H4 (cell line): ENCODE data around the gene LTA. TPM values are rescaled to one million over a fixed set of nuclear protein-coding genes. Genes with fewer than 3 reads are reported as not detected.

Experiments used
- total RNA-seq: library from RNA; depleted of rRNA; stranded (reverse); fragments of >200 nt; shearing (Covaris generic); gene quantifications from 2 replicates; pipeline ENCODE4 v1.2.3, GENCODE V29; 2014; rRNA removed

Gene LTA
- total RNA-seq, 1 experiment from 2014 or later = not detected

Other genes with a start within 250 kb of the LTA start
- 512 and 677 TPM in 2 replicates for gene HLA-B, start 215.1 kb upstream of the LTA start, total RNA-seq
- 65.8 and 75.4 TPM in 2 replicates for gene MICA, start 168.7 kb upstream of the LTA start, total RNA-seq
- gene MICB, start 74.1 kb upstream of the LTA start, total RNA-seq = 12.2 and 14.5 TPM in 2 replicates
- not detected in 2 replicates for gene MCCD1, start 43.3 kb upstream of the LTA start, total RNA-seq
- gene DDX39B, start 30.3 kb upstream of the LTA start, total RNA-seq = 580 and 595 TPM in 2 replicates
- gene ATP6V1G2, start 25.7 kb upstream of the LTA start, total RNA-seq = 0.60 TPM in 1 of 2 replicates, not detected in the other
- gene NFKBIL1, start 24.7 kb upstream of the LTA start, total RNA-seq = 12.9 and 13.6 TPM in 2 replicates
- gene TNF, start 3.3 kb downstream of the LTA start, total RNA-seq = not detected in 2 replicates
- not detected in 2 replicates for gene LTB, start 10.1 kb downstream of the LTA start, total RNA-seq
- not detected in 2 replicates for gene LST1, start 14.0 kb downstream of the LTA start, total RNA-seq
- gene NCR3, start 20.7 kb downstream of the LTA start, total RNA-seq = not detected in 2 replicates
- gene AIF1, start 42.9 kb downstream of the LTA start, total RNA-seq = not detected in 2 replicates
- gene PRRC2A, start 48.4 kb downstream of the LTA start, total RNA-seq = 26.2 and 36.1 TPM in 2 replicates
- 122 and 138 TPM in 2 replicates for gene BAG6, start 80.4 kb downstream of the LTA start, total RNA-seq
- 0.91 and 1.1 TPM in 2 replicates for gene APOM, start 83.6 kb downstream of the LTA start, total RNA-seq
- gene C6orf47, start 88.5 kb downstream of the LTA start, total RNA-seq = 19.3 and 20.8 TPM in 2 replicates
- 13.4 and 15.9 TPM in 2 replicates for gene GPANK1, start 92.7 kb downstream of the LTA start, total RNA-seq
- 443 and 553 TPM in 2 replicates for gene CSNK2B, start 93.8 kb downstream of the LTA start, total RNA-seq
- not detected in 2 replicates for gene LY6G5B, start 97.7 kb downstream of the LTA start, total RNA-seq
- 0.97 TPM in 1 of 2 replicates, not detected in the other for gene LY6G5C, start 108.8 kb downstream of the LTA start, total RNA-seq
- 28.0 and 34.6 TPM in 2 replicates for gene ABHD16A, start 131.0 kb downstream of the LTA start, total RNA-seq
- gene LY6G6F, start 134.6 kb downstream of the LTA start, total RNA-seq = not detected in 2 replicates
- not detected in 2 replicates for gene LY6G6D, start 143.1 kb downstream of the LTA start, total RNA-seq
- not detected in 2 replicates for gene LY6G6C, start 149.5 kb downstream of the LTA start, total RNA-seq
- not detected in 2 replicates for gene MPIG6B, start 151.1 kb downstream of the LTA start, total RNA-seq
- 75.2 and 101 TPM in 2 replicates for gene DDAH2, start 157.0 kb downstream of the LTA start, total RNA-seq
- gene CLIC1, start 164.2 kb downstream of the LTA start, total RNA-seq = 710 and 730 TPM in 2 replicates
- gene MSH5, start 167.7 kb downstream of the LTA start, total RNA-seq = 5.3 and 10.8 TPM in 2 replicates
- gene SAPCD1, start 190.4 kb downstream of the LTA start, total RNA-seq = 0.21 and 2.8 TPM in 2 replicates
- gene VWA7, start 205.0 kb downstream of the LTA start, total RNA-seq = 0.37 and 2.2 TPM in 2 replicates
- gene VARS1, start 223.5 kb downstream of the LTA start, total RNA-seq = 37.3 and 37.5 TPM in 2 replicates
- gene LSM2, start 234.7 kb downstream of the LTA start, total RNA-seq = 108 and 123 TPM in 2 replicates
- gene HSPA1L, start 243.0 kb downstream of the LTA start, total RNA-seq = 0.85 and 1.0 TPM in 2 replicates
- gene HSPA1A, start 243.3 kb downstream of the LTA start, total RNA-seq = 29.8 and 31.5 TPM in 2 replicates